Neural cell (in vitro differentiated cells): ENCODE data around the gene RWDD3. TPM values are rescaled to one million over a fixed set of nuclear protein-coding genes. Genes with fewer than 3 reads are reported as not detected.

Experiments
- H2AFZ ChIP-seq: fragments of 200-600, 300-800 bp; sonication (generic), shearing (Covaris generic); 2 replicates; pipeline ENCODE4 v1.6.0; 2014; ENCODE audit warnings: low read depth, mild to moderate bottlenecking, antibody characterized with exemption, low read length, moderate library complexity
- H3F3A ChIP-seq: fragments of 200-600 bp; shearing (Covaris generic); 2 replicates; pipeline ENCODE4 v1.6.1; 2016; ENCODE audit warnings: mild to moderate bottlenecking, moderate library complexity, mixed read lengths, antibody characterized with exemption, low read length; ENCODE audit not compliant: insufficient read depth, poor library complexity, severe bottlenecking
- H3K27ac ChIP-seq: fragments of 200-600, 300-800 bp; sonication (generic), shearing (Covaris generic); 2 replicates; pipeline ENCODE4 v1.5.1; 2014; ENCODE audit warnings: mild to moderate bottlenecking, low read length, moderate library complexity
- H3K27me3 ChIP-seq: fragments of 300-800, 200-600 bp; sonication (generic), shearing (Covaris generic); 2 replicates; pipeline ENCODE4 v1.6.0; 2014; ENCODE audit warnings: mild to moderate bottlenecking, low read depth, low read length, moderate library complexity; ENCODE audit not compliant: insufficient read depth
- H3K36me3 ChIP-seq: fragments of 300-800, 200-600 bp; sonication (generic), shearing (Covaris generic); 2 replicates; pipeline ENCODE4 v1.5.1; 2014; ENCODE audit warnings: mild to moderate bottlenecking, antibody characterized with exemption, low read length, moderate library complexity; ENCODE audit not compliant: insufficient read depth
- H3K4me2 ChIP-seq: fragments of 300-800, 200-600 bp; sonication (generic), shearing (Covaris generic); 2 replicates; pipeline ENCODE4 v1.6.0; 2014; ENCODE audit warnings: mild to moderate bottlenecking, low read length
- H3K4me3 ChIP-seq: fragments of 300-800, 200-600 bp; sonication (generic), shearing (Covaris generic); 2 replicates; pipeline ENCODE4 v1.5.1; 2014; ENCODE audit warnings: mild to moderate bottlenecking, low read length, moderate library complexity
- H3K79me2 ChIP-seq: fragments of 200-600 bp; shearing (Covaris generic); replicated peaks from 2 replicates; pipeline ENCODE4 v1.6.0; 2014; ENCODE audit warnings: mild to moderate bottlenecking, low read length, moderate library complexity; ENCODE audit not compliant: insufficient read depth
- H3K9ac ChIP-seq: fragments of 300-800, 200-600 bp; sonication (generic), shearing (Covaris generic); 2 replicates; pipeline ENCODE4 v1.6.1; 2016; ENCODE audit warnings: mild to moderate bottlenecking, low read length, mixed read lengths
- H3K9me2 ChIP-seq: fragments of 200-600 bp; shearing (Covaris generic); 2 replicates; pipeline ENCODE4 v1.6.1; 2016; ENCODE audit warnings: mild to moderate bottlenecking, low read length, mixed read lengths; ENCODE audit not compliant: insufficient read depth
- H3K9me3 ChIP-seq: fragments of 200-600, 300-800 bp; sonication (generic), shearing (Covaris generic); 2 replicates; pipeline ENCODE4 v1.6.1; 2016; ENCODE audit warnings: mild to moderate bottlenecking, mixed run types, low read length, moderate library complexity, mixed read lengths
- H4K20me1 ChIP-seq: fragments of 200-600 bp; shearing (Covaris generic); 2 replicates; pipeline ENCODE4 v1.6.1; 2016; ENCODE audit warnings: mild to moderate bottlenecking, mixed run types; ENCODE audit not compliant: insufficient read depth
- EP300 ChIP-seq: fragments of 450-650 bp; conservative IDR thresholded peaks from 2 replicates; pipeline ENCODE4 v1.6.1; 2014; ENCODE audit warnings: antibody characterized with exemption, mild to moderate bottlenecking, moderate library complexity; ENCODE audit not compliant: poor library complexity, severe bottlenecking
- EZH2 ChIP-seq: fragments of 200-600, 300-800 bp; shearing (Covaris generic), sonication (generic); IDR thresholded peaks from 2 replicates; pipeline ENCODE4 v1.6.1; 2014; ENCODE audit warnings: antibody characterized with exemption, low read length, borderline replicate concordance, mild to moderate bottlenecking; ENCODE audit not compliant: insufficient read depth, poor library complexity, severe bottlenecking
- MXI1 ChIP-seq: fragments of 450-650 bp; conservative IDR thresholded peaks from 2 replicates; pipeline ENCODE4 v1.6.1; 2014; ENCODE audit warnings: antibody characterized with exemption, mild to moderate bottlenecking; ENCODE audit not compliant: poor library complexity, severe bottlenecking
- POLR2AphosphoS5 ChIP-seq: IDR thresholded peaks from 2 replicates; pipeline ENCODE4 v1.6.1; 2012
- RAD21 ChIP-seq: fragments of 450-650 bp; conservative IDR thresholded peaks from 2 replicates; pipeline ENCODE4 v1.6.1; 2014; ENCODE audit warnings: antibody characterized with exemption, mild to moderate bottlenecking, moderate library complexity
- SMC3 ChIP-seq: fragments of 450-650 bp; conservative IDR thresholded peaks from 2 replicates; pipeline ENCODE4 v1.6.1; 2014; ENCODE audit warnings: antibody characterized with exemption, mild to moderate bottlenecking, moderate library complexity; ENCODE audit not compliant: poor library complexity
- TAF1 ChIP-seq: IDR thresholded peaks from 2 replicates; pipeline ENCODE4 v1.6.1; 2012; ENCODE audit warnings: low read depth
- polyA plus RNA-seq: library from polyadenylated mRNA; depleted of rRNA; stranded (reverse); fragments of >200 nt; gene quantifications from 2 replicates; pipeline ENCODE4 v1.2.3, GENCODE V29; 2014
- TF ChIP-seq, protein P1 (sequence below): IDR thresholded peaks from 2 replicates; pipeline ENCODE4 v1.6.1; 2012; ENCODE audit warnings: borderline replicate concordance
- TF ChIP-seq, protein P2 (sequence below): fragments of 450-650 bp; IDR thresholded peaks from 2 replicates; pipeline ENCODE4 v1.5.1; 2014; ENCODE audit warnings: antibody characterized with exemption, mild to moderate bottlenecking, moderate library complexity; ENCODE audit not compliant: poor library complexity, severe bottlenecking

Gene RWDD3
- polyA plus RNA-seq, 1 donor from 2014 or later = 41.1 TPM

DNA sequence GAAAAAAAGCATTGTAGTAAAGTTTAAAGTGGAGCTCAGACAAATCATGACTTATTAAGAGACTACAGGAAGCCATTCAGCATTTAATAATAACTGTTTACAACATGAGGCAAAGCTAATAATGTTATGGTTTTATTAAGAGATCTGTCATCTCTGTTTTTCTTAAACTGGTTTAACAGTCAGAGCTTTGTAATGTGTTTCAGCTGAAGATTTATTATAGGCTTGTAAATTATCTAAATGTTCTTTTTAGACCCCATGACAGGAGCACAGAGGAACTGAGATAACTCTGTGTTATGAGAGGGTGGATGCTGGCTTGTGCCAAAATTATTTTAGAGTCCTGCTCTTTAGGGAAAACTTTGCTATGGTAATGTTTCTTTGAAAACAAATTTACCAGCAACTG lies 38.0 kb upstream of the RWDD3 start:
- Histone ChIP-seq H3K36me3 (no peaks in the 10 kb centered on the region), H3K9ac (no peak overlapping the region), H3K9me3 (no peaks in the 10 kb centered on the region), H3K4me3 (no peak overlapping the region), H3K9me2 (no peaks in the 10 kb centered on the region), H2AFZ (no peak overlapping the region), H3K27ac (no peak overlapping the region), H3K79me2 (no peaks in the 10 kb centered on the region), H4K20me1 (no peaks in the 10 kb centered on the region), H3K4me2 (no peak overlapping the region), H3K27me3 (no peaks in the 10 kb centered on the region), H3F3A (no peaks in the 10 kb centered on the region)
- no peak for TF ChIP-seq MXI1
- no peak for TF ChIP-seq SMC3
- TF ChIP-seq, protein P1, sequence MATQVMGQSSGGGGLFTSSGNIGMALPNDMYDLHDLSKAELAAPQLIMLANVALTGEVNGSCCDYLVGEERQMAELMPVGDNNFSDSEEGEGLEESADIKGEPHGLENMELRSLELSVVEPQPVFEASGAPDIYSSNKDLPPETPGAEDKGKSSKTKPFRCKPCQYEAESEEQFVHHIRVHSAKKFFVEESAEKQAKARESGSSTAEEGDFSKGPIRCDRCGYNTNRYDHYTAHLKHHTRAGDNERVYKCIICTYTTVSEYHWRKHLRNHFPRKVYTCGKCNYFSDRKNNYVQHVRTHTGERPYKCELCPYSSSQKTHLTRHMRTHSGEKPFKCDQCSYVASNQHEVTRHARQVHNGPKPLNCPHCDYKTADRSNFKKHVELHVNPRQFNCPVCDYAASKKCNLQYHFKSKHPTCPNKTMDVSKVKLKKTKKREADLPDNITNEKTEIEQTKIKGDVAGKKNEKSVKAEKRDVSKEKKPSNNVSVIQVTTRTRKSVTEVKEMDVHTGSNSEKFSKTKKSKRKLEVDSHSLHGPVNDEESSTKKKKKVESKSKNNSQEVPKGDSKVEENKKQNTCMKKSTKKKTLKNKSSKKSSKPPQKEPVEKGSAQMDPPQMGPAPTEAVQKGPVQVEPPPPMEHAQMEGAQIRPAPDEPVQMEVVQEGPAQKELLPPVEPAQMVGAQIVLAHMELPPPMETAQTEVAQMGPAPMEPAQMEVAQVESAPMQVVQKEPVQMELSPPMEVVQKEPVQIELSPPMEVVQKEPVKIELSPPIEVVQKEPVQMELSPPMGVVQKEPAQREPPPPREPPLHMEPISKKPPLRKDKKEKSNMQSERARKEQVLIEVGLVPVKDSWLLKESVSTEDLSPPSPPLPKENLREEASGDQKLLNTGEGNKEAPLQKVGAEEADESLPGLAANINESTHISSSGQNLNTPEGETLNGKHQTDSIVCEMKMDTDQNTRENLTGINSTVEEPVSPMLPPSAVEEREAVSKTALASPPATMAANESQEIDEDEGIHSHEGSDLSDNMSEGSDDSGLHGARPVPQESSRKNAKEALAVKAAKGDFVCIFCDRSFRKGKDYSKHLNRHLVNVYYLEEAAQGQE = no peak
- no peak for TF ChIP-seq EZH2
- TF ChIP-seq TAF1 = no peak
- TF ChIP-seq POLR2AphosphoS5 = no peak
- TF ChIP-seq RAD21 = no peak
- TF ChIP-seq, protein P2, sequence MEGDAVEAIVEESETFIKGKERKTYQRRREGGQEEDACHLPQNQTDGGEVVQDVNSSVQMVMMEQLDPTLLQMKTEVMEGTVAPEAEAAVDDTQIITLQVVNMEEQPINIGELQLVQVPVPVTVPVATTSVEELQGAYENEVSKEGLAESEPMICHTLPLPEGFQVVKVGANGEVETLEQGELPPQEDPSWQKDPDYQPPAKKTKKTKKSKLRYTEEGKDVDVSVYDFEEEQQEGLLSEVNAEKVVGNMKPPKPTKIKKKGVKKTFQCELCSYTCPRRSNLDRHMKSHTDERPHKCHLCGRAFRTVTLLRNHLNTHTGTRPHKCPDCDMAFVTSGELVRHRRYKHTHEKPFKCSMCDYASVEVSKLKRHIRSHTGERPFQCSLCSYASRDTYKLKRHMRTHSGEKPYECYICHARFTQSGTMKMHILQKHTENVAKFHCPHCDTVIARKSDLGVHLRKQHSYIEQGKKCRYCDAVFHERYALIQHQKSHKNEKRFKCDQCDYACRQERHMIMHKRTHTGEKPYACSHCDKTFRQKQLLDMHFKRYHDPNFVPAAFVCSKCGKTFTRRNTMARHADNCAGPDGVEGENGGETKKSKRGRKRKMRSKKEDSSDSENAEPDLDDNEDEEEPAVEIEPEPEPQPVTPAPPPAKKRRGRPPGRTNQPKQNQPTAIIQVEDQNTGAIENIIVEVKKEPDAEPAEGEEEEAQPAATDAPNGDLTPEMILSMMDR = no peak
- no peak for TF ChIP-seq EP300

DNA sequence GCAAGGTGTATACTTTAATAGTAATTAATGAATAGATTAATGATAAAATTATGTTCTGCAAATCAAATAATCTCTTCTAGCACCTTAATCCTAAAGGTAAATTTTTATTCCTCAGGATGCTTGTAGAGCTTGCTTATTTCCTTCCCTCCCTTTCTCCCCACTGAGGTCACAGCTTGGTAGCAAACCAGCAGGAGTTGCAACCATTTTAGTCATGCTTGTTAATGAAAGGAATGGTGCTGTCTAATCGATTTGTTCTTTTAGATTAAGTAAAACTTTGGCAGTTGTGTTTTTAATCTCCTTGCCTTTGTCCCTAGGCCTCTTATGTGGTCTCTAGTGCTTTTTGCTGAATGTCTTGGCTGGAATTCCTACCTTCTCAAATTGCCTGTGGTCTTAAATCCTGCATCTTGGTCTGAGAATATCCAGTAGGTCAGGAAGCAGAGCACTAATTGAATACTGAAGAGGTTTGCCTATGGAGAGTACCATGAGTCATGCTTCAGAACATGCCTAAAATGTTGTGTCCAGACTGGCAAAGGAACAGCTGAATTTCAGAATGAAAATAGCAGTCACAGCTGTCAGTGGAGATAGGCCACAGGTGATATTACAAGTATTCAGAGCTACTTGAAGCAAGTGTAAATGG lies 36.3 kb upstream of the RWDD3 start:
- Histone ChIP-seq H3K79me2 (no peaks in the 10 kb centered on the region), H4K20me1 (no peaks in the 10 kb centered on the region), H3K9ac (no peak overlapping the region), H3K36me3 (no peaks in the 10 kb centered on the region), H2AFZ (no peak overlapping the region), H3K9me3 (no peaks in the 10 kb centered on the region), H3K27ac (no peak overlapping the region), H3F3A (no peaks in the 10 kb centered on the region), H3K4me2 (no peak overlapping the region), H3K4me3 (no peak overlapping the region), H3K27me3 (no peaks in the 10 kb centered on the region), H3K9me2 (no peaks in the 10 kb centered on the region)
- TF ChIP-seq RAD21 (no peak), EP300 (no peak), EZH2 (no peak), SMC3 (no peak), TAF1 (no peak), MXI1 (no peak), POLR2AphosphoS5 (no peak)
- TF ChIP-seq, protein P2 = no peak
- TF ChIP-seq, protein P1 = no peak
